MM.1S (cell line): ENCODE data around the gene UBE3B.

Experiments used
- DNase-seq: peaks from one replicate; pipeline ENCODE4 v3.0.0-alpha.2; 2015
- H2AFZ ChIP-seq: fragments of 300-600 bp; sonication (generic); 2 replicates; pipeline ENCODE4 v1.6.0; 2016; ENCODE audit warnings: antibody characterized with exemption, low read length
- H3F3A ChIP-seq: fragments of 300-600 bp; sonication (generic); 2 replicates; pipeline ENCODE4 v1.6.1; 2016; ENCODE audit warnings: mild to moderate bottlenecking, antibody characterized with exemption, low read length, moderate library complexity, mixed read lengths; ENCODE audit not compliant: insufficient read depth
- H3K27ac ChIP-seq: fragments of 300-600 bp; sonication (generic); 2 replicates; pipeline ENCODE4 v1.5.1; 2016; ENCODE audit warnings: mild to moderate bottlenecking, low read length
- H3K27me3 ChIP-seq: fragments of 300-600 bp; sonication (generic); replicated peaks from 2 replicates; pipeline ENCODE4 v1.6.0; 2016; ENCODE audit warnings: low read length; ENCODE audit not compliant: insufficient read depth
- H3K36me3 ChIP-seq: fragments of 300-600 bp; sonication (generic); replicated peaks from 2 replicates; pipeline ENCODE4 v1.6.1; 2016; ENCODE audit warnings: mild to moderate bottlenecking, low read length, mixed read lengths; ENCODE audit not compliant: insufficient read depth
- H3K4me1 ChIP-seq: fragments of 300-600 bp; sonication (generic); 2 replicates; pipeline ENCODE4 v1.6.1; 2016; ENCODE audit warnings: low read length, mixed read lengths
- H3K4me2 ChIP-seq: fragments of 300-600 bp; sonication (generic); 2 replicates; pipeline ENCODE4 v1.6.0; 2016; ENCODE audit warnings: low read depth, low read length
- H3K4me3 ChIP-seq: fragments of 300-600 bp; sonication (generic); 2 replicates; pipeline ENCODE4 v1.5.1; 2016; ENCODE audit warnings: low read length, mixed read lengths
- H3K79me2 ChIP-seq: fragments of 300-600 bp; sonication (generic); 2 replicates; pipeline ENCODE4 v1.6.1; 2016; ENCODE audit warnings: mixed run types, low read length, mixed read lengths
- H3K9ac ChIP-seq: fragments of 300-600 bp; sonication (generic); 2 replicates; pipeline ENCODE4 v1.6.1; 2016; ENCODE audit warnings: low read length, mixed read lengths
- H3K9me2 ChIP-seq: fragments of 300-600 bp; sonication (generic); replicated peaks from 2 replicates; pipeline ENCODE4 v1.6.1; 2016; ENCODE audit warnings: mild to moderate bottlenecking, low read length, mixed read lengths; ENCODE audit not compliant: insufficient read depth
- H3K9me3 ChIP-seq: fragments of 300-600 bp; sonication (generic); replicated peaks from 2 replicates; pipeline ENCODE4 v1.6.1; 2016; ENCODE audit warnings: mild to moderate bottlenecking, low read length, mixed read lengths; ENCODE audit not compliant: insufficient read depth
- H4K20me1 ChIP-seq: fragments of 300-600 bp; sonication (generic); 2 replicates; pipeline ENCODE4 v1.6.1; 2016; ENCODE audit warnings: mild to moderate bottlenecking, low read length, moderate library complexity, mixed read lengths; ENCODE audit not compliant: insufficient read depth
- EZH2 ChIP-seq: fragments of 300-600 bp; sonication (generic); optimal IDR thresholded peaks from 2 replicates; pipeline ENCODE3; 2017; ENCODE audit warnings: low read depth, mild to moderate bottlenecking, antibody characterized with exemption, low read length, mixed read lengths
- EZH2phosphoT487 ChIP-seq: fragments of 300-600 bp; sonication (generic); IDR thresholded peaks from 2 replicates; pipeline ENCODE4 v1.6.1; 2018; ENCODE audit warnings: antibody characterized with exemption, low read length
- TF ChIP-seq, protein P1 (sequence below): fragments of 300-600 bp; sonication (generic); IDR thresholded peaks from 2 replicates; pipeline ENCODE4 v1.5.1; 2016; ENCODE audit warnings: antibody characterized with exemption, low read length, mixed read lengths

Gene UBE3B

DNA sequence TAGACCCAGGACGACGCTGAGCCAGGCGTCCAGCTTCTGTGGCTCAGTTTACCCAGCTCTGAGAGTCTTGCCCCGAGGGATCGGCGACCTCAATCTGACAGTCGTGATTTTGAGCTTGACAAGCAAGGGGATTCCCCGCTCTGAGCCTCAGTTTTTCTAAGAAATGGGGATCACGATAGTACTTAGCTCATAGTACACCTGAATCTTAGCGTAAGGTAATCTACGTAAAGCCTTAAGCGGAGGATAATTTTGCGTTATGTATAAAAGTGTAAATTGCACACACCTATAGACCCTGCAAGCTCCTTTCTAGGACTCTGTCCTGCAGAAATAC lies 96.4 kb downstream of the UBE3B start:
- peak; percentile 8 for DNase-seq
- H2AFZ ChIP-seq: peak overlapping the region; percentile 35; the same call in 1 of the 2 replicates

DNA sequence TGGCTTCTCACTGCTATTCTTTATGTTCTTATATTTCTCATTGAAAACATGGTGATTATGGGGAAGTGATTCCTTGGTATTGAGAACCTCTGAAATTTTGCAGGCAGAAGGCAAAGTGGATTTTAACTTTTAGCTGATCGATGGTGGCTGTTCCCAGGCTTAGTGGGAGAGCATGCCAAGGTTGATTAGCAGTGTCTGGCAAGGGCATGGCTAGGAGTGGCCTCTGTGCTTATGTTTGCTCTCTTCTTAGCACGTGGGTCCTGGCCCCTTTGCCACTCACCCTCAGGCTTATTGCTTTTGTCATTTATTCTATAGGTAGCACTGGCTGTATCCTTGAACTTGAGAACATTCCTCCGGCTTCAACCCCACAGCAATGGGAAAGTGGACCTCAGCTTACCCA lies 98.2 kb downstream of the UBE3B start:
- Histone ChIP-seq H3K36me3 (no peaks in the 10 kb centered on the region), H3K4me2 (no peak overlapping the region), H3K9me2 (no peaks in the 10 kb centered on the region), H3K27me3 (no peaks in the 10 kb centered on the region), H4K20me1 (no peaks in the 10 kb centered on the region), H3K27ac (no peak overlapping the region), H3F3A (no peaks in the 10 kb centered on the region), H3K9me3 (no peaks in the 10 kb centered on the region), H3K79me2 (peaks cover 18% of the 10 kb centered on the region), H3K4me3 (no peak overlapping the region), H3K9ac (no peak overlapping the region), H2AFZ (no peak overlapping the region), H3K4me1 (no peaks in the 10 kb centered on the region)
- no peak for DNase-seq
- TF ChIP-seq EZH2: no peak
- TF ChIP-seq, protein P1, sequence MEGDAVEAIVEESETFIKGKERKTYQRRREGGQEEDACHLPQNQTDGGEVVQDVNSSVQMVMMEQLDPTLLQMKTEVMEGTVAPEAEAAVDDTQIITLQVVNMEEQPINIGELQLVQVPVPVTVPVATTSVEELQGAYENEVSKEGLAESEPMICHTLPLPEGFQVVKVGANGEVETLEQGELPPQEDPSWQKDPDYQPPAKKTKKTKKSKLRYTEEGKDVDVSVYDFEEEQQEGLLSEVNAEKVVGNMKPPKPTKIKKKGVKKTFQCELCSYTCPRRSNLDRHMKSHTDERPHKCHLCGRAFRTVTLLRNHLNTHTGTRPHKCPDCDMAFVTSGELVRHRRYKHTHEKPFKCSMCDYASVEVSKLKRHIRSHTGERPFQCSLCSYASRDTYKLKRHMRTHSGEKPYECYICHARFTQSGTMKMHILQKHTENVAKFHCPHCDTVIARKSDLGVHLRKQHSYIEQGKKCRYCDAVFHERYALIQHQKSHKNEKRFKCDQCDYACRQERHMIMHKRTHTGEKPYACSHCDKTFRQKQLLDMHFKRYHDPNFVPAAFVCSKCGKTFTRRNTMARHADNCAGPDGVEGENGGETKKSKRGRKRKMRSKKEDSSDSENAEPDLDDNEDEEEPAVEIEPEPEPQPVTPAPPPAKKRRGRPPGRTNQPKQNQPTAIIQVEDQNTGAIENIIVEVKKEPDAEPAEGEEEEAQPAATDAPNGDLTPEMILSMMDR: no peak
- TF ChIP-seq EZH2phosphoT487: no peak

More for the DNA sequence above, 96.4 kb downstream of the UBE3B start:
- Histone ChIP-seq H4K20me1 (no peaks in the 10 kb centered on the region), H3K79me2 (peaks cover 18% of the 10 kb centered on the region), H3K4me2 (peak overlapping the region; percentile 84), H3F3A (no peaks in the 10 kb centered on the region), H3K9ac (peak overlapping the region; percentile 67), H3K27me3 (no peaks in the 10 kb centered on the region), H3K27ac (no peak overlapping the region), H3K4me3 (peak overlapping the region; percentile 77), H3K9me2 (no peaks in the 10 kb centered on the region), H3K9me3 (no peaks in the 10 kb centered on the region), H3K4me1 (no peaks in the 10 kb centered on the region), H3K36me3 (no peaks in the 10 kb centered on the region)
- TF ChIP-seq, protein P1: no peak
- TF ChIP-seq EZH2phosphoT487: no peak
- TF ChIP-seq EZH2: no peak

DNA sequence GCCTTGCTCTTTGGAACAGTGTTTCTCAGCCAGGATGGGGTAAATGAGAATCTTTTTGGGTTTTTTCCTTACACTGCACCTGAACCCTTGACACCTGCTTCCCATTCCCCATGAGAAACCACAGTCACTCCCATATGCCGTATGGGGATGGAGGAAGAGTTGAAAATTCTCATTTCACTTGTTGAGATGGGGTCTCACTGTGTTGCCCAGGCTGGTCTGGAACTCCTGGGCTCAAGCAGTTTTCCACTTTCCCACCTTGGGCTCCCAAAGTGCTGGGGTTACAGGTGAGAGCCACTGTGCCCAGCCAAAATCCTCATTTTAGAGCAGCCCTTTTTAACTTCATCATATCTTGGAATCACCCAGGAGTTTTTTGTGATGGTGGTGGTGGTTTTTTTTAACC lies 99.9 kb downstream of the UBE3B start:
- Histone ChIP-seq H3K36me3 (no peaks in the 10 kb centered on the region), H3K4me2 (no peak overlapping the region), H3K4me1 (no peaks in the 10 kb centered on the region), H3F3A (no peaks in the 10 kb centered on the region), H3K27me3 (no peaks in the 10 kb centered on the region), H3K4me3 (no peak overlapping the region), H3K27ac (no peak overlapping the region), H3K79me2 (peaks cover 18% of the 10 kb centered on the region), H3K9me3 (no peaks in the 10 kb centered on the region), H2AFZ (no peak overlapping the region), H3K9me2 (no peaks in the 10 kb centered on the region), H4K20me1 (no peaks in the 10 kb centered on the region), H3K9ac (no peak overlapping the region)
- TF ChIP-seq, protein P1: no peak
- TF ChIP-seq EZH2 (no peak), EZH2phosphoT487 (no peak)
- no peak for DNase-seq
